Stimulated activated CD4-positive, alpha-beta T cell treated with anti-CD3 and anti-CD28 coated beads, TNF-alpha, amount 100 ng/mL, for 4 hours (primary cell): Measurements from ENCODE around the gene IGDCC3.

Experiments used
- DNase-seq, 3 experiments: peaks; one replicate each; pipeline ENCODE4 v3.0.0-alpha.2; 2020; ENCODE audit warnings: low read depth in 3 of 3

Gene IGDCC3

DNA sequence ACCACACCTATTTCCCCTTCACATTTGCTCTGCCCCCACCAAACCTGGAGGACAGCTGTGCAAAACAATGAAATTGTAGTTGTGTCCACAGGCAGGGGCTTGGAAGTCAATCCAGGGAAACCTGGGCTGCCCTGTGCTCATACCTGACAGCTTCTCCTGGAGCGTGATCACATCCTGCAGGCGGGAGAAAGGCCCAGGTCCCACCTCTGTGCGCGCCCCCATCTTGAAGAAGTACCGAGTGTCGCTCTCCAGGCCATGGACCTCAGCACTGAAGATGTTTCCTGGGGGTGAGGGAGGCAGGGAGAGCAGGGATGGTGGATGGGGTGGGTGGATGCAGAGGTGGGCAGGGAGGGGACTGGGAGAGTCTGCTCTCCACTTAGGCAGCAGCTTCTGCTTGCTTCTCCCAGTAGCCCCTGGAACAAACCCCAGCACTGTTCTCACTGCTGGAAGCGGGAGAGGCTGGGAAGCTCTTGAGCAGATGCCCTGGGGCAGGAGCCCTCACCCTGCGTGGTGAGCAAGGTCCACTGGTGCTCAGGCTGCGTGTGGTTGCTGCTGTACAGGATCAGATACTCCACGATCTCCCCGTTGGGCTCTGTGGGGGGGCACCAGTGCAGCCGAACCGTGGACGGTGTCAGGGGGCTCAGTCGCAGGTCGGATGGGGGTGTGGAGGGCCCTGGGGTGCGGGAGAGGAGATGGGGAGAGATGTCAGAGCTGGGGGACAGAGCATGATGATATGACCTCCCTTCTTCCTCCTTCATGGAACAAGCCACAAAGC, 10.7 kb upstream of the IGDCC3 start:
- DNase-seq, result no peak

DNA sequence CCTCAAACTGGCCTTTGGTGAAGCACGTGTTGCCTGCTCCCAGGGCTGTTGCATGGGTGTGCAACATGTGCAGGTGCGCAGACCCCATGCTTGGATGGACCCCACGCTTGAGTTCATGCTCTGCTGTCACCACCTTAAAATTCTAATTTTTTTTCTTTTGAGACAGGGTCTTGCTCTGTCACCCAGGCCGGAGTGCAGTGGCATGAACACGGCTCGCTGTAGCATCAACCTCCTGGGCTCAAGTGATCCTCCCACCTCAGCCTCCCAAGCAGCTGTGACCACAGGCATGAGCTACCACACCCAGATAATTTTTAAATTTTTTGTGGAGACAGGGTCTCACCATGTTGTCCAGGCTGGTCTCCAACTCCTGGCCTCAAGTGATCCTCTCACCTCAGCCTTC, 9.1 kb upstream of the IGDCC3 start:
- DNase-seq, result no peak

DNA sequence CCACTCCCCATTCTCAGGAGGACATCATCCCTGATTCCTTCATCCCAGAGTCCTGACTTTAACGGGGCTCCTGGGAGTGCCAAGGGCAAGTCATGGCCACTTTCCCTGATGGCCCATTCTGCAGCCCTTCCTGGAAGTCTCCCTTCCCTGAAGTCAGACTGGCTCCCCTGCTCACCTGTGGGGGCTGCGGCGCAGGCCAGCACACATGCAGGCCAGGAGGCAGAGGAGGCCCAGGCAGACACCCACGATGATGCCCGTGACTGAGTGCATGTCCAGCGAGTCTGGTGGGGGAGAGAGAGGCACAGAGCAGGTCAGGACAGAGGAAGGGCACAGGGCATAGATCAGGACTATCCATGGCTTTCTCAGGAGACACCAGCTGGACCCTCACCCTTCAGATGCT, 8.6 kb upstream of the IGDCC3 start:
- no peak for DNase-seq

DNA sequence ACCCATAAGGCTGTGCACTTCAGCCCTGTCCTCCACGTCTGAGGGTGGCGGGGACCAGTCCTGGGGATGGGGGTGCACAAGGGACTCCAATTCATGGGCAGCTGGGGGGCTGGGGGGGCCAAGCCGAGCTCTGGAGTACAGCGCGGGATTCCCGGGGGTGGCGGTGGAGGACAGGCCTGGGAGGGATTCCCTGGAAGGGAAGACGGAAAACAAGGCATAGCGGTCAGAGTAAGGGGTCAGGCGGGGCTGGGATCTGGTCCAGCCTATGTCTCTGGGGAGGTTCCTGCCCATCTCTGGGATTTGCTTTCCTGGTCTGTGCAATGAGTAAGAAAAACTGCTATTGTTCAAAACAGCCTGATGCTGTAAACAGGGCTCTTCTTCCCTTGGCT, 8.1 kb upstream of the IGDCC3 start:
- DNase-seq, result no peak

DNA sequence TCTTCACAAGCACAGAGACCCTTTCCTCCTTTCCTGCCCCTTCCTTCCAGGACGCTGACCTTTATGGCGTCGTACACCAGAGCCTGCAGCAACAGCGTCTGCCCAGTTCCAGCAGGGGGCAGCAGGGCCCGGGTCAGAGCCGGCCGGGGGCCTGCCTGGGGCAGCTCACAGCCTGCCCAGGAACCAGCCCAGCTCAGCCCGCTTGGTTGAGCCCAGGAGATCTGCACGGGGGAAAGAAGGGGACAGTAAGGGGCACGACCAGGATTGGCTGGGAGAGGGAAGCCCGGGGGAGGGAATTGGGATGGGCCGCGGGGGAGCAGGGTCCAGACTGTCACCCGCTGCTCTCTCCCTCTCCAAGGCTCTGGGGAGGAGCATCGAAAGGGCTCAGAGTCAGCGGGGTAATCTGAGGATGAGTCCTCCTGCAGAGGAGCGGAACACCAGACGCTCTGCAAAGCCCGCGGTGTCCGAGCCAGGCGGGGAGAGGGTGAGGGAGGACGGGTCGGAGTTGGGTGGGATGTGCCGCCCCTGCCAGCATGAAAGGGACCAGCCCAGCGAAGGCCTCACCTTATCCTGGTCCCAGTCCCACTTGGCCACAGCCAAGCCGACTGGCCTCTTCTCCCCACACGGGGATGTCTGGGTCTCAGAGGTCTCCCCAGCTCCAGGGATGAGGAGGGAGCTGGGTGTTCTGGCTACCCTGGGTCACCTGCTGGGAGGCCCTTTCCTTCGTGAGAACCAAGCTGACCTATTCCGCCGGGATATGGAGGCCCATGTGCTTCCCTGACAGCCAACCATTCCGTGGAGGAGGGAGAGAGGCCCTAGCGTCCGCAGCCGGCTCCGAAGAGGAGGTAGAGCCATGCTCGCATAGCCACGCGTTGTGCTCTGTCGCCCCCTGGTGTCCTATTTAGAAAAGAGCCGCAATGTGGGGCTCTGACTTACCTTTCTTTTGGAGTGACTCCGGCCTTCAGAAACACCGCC, 7.4 kb upstream of the IGDCC3 start:
- peak; percentile 60 to 75 (median 65) for DNase-seq

DNA sequence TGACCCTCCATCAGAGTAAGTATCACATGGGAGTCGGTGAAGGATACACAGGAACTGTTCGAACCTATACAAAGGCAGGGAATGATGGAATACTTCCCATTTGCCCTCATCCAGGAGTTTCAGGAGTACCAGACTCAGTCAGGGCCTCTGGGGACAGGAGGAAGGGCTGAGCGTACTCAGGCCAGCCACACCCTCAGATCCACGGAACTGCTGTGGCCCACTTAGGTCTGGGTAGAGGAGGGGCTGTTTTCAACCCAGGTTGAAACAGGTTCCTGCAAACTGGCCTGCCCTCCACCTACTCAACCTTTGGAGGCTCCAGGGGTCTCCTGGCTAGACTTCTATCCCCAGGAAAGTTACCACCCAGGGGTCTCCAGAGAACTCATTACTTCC, 6.7 kb upstream of the IGDCC3 start:
- DNase-seq, result no peak

DNA sequence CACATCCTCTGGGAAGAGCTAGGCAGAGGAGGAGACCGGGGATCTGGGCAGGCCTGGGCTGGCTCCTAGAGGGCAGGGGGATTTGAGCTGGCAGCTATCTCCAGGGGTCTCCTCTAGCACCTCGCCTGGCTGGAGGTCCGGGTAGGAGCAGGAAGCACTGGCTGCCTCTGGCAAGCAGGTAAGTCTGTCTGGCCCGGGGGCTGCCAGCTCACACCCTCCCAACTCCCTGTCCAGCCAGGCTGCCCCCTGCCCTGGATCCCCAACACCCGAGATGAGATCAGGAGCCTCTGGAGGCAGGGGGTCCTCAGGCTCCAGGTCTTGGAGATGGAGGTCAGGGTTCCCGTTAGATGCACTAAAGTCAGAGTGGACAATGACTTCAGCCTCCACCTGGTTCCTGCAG, 6.2 kb upstream of the IGDCC3 start:
- no peak for DNase-seq

DNA sequence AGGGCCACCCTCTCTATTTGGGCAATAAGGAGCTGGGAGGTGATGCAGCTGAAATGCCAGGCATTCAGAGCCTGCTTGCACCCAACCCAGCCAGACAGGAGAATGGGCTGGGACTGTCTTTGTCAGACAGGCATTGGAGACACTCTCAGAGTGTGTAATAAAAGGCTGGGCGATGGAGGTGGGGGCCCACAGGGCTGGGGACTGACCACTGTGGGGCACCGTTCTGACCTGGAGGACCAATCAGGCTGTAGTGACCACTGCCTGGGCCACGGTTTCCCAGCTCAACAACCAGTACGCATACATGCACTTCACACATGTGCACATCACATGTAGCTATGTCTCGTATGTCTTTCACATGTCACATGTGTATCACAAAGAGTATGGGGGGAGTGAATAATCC, 5.7 kb upstream of the IGDCC3 start:
- DNase-seq, result no peak

DNA sequence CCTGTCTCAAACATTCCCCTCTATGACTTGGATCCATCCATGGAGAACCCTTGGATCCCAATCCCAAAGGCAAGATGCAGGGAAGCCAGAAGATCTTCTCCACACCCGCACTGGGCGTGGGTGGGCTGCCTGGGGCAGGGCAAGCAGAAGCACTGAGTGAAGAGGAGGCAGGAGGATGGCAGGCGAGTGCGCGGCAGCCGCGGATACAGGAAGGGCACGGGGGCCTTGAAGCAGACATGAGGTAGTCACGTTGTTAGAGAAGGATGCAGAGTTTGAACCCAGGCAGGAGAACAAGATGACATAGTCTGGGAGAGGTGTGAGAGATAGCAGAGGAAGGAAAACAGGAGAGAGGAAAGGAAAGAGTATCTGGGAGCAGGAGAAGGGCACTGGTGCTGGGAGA, 5.1 kb upstream of the IGDCC3 start:
- DNase-seq, result no peak

DNA sequence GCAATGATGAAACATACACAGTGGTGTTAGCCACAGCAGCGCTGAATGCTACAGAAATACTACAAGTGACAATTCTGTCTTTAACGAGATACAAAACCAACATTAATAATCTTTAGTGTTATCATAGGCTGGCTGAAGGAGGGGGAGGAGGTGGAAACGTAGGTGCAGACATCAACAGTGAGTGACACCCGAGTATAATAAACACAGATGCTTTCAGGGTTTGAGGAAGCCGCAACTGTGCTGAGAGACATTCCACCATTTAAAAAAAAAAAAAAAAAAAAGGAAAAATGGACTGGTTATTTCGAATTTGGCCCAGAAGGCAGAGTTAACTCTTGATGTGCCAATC, 4.3 kb upstream of the IGDCC3 start:
- no peak for DNase-seq

DNA sequence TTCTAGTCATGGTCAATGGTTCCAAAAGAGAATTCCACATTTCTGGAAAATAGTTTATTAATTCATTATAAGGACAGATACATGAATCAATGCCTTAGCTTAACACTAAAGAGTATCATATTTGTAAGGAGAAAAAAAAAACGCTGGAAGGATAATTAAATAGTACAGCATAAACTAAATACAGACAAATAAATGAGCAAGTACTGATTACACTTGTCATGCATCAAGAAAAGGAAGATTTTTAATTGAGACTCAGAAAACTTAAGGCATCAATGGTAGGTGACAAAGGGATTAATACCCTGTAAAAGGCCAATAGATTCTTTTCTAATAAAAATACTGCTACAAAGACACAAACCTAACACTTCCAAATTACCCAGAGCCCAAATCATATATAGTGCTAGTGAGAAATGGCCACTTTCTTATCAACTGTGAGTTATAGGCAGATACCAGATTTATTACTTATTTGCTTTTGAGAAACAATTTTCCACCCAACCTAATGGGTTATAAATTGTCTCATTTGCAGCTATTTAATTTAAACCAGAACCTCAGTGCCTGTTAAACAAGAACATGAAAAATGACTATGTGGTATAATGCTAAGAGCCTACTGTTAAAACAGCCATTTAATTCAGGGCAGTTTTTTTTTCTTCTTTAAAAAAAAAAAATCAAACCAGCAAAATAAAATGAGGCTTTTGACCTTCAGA, 3.8 kb upstream of the IGDCC3 start:
- DNase-seq, result no peak

DNA sequence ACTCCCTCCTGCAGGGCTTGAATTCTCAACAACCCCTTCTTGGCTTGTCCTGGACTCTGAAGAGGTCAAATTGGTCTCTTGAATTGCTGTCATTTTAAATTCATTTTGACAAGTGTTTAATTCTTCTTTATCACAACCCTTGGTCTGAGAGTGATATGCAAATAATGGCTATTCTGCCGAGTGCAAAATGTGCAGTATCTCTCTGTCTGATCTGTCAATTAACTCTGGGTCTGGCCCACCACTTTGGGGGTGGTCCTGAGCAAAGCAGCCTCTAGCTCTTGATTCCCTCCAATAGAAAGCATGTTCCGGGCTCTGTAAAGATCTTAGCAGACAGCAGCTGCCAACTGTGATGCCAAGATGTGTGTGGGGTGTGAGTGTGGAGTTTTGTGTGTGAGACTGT, 2.2 kb upstream of the IGDCC3 start:
- DNase-seq, result no peak

DNA sequence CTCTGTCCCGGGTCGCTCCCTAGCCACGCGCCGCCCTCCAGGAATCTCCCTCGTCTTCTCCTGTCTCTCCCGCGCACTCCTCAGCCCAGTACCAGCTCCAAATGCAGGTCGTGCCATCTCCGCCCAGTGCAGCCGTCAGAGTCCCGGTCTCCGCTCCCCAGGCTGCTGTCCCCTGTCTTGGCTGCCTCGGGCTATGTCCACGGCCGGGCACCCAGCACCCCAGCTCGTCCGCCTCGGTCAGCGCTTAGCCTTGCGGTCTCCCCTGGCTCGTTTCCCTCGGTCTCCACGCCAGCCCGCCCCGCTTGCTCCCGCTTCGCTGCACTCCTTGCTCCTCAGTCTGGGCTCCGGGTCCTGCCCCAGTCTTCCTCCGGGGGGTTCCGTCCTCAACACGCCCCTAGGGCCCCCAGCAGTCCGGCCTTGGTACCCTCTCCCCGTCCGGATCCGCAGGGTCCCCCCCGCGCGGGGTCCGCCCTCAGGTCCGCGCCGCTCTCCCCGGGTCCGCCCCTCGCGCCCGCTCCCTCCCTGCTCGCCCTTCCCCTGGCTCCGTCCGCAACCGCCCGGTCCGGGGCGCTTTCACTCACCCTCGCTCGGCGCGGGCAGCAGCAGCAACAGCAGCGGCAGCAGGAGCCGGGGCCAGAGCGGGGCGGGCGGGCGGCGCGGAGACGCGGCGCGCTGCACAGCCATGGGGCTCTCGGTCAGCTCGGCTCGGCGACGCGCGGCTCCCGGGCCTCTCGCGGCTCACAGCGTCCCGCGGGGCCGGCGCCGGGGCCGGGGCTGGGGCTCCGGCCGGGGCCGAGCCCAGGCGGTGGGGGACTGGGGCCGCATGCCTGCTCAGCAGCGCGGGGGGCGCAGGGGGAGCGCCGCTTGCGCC, 462 bp downstream of the IGDCC3 start:
- no peak for DNase-seq

DNA sequence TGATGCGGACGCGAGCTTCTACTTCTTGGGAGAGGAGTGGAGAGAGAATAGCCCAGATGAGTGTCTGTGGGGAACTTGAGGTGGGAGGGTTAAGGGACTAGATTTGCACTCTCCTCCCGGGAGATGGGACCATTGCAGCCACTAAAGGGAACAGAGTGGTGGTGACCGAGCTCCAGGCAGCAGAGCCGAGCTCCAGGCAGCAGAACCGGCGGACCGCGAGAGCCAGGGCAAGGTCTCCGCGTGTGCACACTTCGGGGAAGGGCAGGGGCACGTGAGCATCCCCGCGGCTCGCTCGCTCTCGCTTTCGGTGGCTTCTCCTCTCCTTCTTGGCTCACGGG, 1.1 kb downstream of the IGDCC3 start:
- DNase-seq, result no peak

DNA sequence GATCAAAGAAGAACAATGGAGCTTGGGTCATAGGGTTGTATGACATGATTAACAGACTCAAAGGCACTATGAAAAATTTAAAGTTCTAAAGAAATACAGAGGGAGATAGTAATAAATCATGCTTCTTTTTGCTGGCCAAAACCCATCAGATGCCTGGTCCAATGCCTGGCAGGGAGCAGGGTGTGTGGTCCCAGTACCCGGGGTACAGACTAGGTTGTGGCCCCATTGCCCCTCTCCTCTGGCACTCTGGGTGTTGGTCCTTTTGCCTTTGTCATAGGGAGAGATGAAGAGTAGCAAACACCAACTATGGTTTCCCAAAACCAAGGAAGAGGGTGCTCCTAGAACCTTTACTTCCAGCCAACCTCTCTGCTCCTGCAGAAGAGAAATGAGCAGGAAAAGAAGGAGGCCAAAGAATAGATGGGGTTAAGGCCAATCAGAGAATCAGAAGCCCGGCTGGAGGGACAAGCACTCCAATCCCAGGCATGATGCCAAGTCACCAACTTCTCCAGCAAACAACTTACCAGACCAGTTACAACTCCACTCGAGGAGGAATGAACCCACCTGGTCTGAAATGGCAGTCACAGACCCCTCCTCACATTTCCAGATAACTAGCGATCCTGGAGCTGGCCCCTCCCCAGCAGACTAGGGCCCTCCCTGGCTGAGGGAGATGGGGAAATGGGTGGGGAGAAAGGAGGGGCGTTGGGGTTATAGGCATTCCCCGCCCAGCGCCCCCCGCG, 1.8 kb downstream of the IGDCC3 start:
- DNase-seq, result no peak

DNA sequence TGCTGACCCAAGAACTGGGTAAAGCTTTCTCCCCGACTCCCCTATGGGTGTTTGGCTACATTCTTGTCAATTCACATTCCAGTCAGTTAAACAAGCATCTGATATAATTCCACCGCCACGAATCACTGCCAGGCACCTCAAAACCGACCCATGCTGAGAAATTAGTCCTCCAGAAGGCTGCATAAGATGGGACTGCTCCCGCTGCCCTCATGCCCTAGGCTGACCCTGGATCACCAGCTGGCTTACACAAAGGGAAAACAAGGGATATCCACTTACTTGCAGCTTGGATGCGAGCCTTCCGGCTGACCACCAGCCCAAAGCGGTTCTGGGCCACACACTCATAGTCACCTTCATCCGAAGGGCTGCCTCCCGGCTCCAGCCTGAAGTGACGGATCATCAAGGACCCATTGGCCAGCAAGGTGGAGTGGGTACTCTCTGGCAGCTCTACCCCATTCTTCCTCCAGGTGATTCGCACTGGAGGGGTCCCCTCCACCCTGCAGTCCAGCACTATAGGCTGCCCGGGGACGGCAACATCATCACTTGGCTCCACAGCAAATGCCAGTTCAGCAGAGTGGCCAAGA, 2.9 kb downstream of the IGDCC3 start:
- DNase-seq, result no peak

DNA sequence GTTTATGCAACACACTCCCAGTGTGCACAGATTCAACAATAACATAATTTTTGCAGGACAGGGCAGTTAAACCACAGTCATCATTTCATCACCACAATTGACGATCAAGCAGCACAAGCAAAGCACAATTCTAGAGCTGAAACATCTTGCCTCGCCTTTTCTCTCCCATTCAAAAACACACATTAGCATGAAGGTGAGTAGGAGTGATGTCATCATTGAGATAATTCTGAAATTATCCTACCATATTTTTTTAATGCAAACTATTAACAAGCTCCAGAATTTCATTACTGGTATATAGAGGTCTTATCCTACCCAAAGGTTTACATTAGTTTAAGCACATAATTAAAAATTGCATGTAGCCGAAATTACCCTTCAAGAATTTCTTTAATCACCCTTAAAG, 3.5 kb downstream of the IGDCC3 start:
- no peak for DNase-seq

DNA sequence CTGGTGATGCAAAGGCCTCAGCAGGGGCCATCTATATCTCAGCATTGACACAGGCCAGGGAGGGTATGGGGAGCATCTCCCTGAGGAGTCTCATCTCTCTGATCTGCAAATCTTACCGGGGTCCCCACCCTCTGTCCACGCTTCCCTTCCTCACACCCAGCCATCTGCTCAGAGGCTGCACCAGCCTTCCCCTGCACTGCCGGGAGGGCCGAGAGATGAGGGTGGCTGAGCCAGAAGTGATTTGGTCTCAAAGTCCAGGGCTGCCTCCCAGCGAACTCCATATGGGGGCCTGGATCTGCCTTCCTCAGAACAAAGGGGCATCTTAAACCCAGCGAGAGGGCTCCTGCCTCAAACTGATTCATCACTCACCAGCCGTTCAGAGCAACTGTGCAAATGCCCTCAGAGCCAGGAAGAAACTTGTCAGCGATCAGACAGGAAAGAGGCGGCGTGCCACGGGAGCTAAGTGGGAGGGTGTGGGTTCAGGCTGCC, 4.6 kb downstream of the IGDCC3 start:
- DNase-seq, result no peak

DNA sequence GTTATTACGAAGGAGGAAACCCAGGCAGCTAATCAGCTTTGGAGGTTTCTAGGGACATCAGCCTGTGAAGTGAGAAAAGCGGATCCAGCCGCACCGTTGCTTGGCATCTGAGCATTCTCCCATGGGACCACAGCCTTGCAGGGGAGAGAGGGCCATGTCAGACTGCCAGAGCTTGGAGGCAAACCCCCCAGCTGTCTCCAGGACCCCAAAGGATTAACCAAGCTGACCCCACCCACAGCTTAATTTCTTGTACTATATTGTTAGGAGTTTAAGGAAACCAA, 5.1 kb downstream of the IGDCC3 start:
- no peak for DNase-seq

DNA sequence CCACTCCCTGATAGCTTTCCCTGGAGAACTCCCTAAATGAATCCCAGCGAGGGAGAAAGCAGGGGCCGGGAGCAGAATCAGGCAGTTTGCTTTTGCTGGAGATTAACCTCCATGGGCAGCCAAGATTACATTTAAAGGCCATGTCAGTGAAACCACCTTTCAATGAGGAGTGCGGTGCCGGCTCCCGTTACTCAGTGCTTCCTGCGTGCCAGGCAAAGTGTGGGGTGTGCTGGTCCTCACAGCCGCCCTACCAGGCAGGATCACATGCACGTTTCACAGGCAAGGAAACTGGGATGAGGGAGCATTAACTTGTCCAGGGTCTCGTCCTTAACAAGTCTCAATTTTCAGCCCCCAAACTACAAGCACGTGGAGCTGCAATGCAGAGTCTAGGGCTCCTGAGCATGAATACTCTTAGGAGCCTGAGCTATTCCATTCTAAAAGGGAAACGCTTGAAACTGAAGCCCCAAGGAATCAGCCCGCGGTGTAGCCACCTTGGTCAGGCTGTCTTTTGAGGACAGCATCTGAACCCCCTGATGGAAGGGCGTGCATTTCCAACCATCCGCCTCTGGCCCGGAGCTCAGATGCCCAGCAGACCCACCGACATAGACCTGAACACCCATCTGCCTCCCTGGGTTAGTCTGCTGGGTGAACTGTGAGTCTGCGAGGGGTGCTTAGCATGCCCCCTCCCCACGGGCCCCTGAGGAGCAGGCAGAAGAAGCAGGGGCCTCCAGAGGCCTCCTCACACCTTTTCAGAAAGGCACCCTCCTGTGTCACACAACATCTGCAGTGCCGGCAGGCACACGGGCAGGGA, 5.6 kb downstream of the IGDCC3 start:
- no peak for DNase-seq
